DMS53 (cell line): ENCODE results near the gene MGMT.

Experiments used
- DNase-seq: peaks from one replicate; lab custom pipeline; 2025; lab: John Stamatoyannopoulos, UW

Gene MGMT

GRCh38 chr10:129689671-129690071, 222.6 kb downstream of the MGMT start:
- no peak for DNase-seq

GRCh38 chr10:129690248-129691070, 223.4 kb downstream of the MGMT start:
- no peak for DNase-seq

GRCh38 chr10:129692695-129693094, 225.7 kb downstream of the MGMT start:
- DNase-seq: no peak

- no peak for DNase-seq
Observed at GRCh38 chr10:129693382-129693781, 226.3 kb downstream of the MGMT start.

GRCh38 chr10:129694184-129694583, 227.1 kb downstream of the MGMT start:
- DNase-seq: no peak

GRCh38 chr10:129694691-129695243, 227.7 kb downstream of the MGMT start:
- DNase-seq: no peak

- DNase-seq: no peak
Observed at GRCh38 chr10:129695671-129696070, 228.6 kb downstream of the MGMT start.

GRCh38 chr10:129696636-129697035, 229.6 kb downstream of the MGMT start:
- DNase-seq: no peak

- no peak for DNase-seq
Observed at GRCh38 chr10:129697463-129698247, 230.6 kb downstream of the MGMT start.

- no peak for DNase-seq
Observed at GRCh38 chr10:129699722-129700340, 232.8 kb downstream of the MGMT start.

- no peak for DNase-seq
Observed at GRCh38 chr10:129702605-129703004, 235.6 kb downstream of the MGMT start.

GRCh38 chr10:129703287-129704137, 236.5 kb downstream of the MGMT start:
- DNase-seq: no peak

- no peak for DNase-seq
Observed at GRCh38 chr10:129704225-129704624, 237.2 kb downstream of the MGMT start.

GRCh38 chr10:129704786-129705525, 237.9 kb downstream of the MGMT start:
- DNase-seq: no peak

- no peak for DNase-seq
Observed at GRCh38 chr10:129705676-129706075, 238.6 kb downstream of the MGMT start.

- no peak for DNase-seq
Observed at GRCh38 chr10:129706081-129706480, 239.0 kb downstream of the MGMT start.

- no peak for DNase-seq
Observed at GRCh38 chr10:129706523-129706922, 239.5 kb downstream of the MGMT start.

GRCh38 chr10:129707406-129708388, 240.7 kb downstream of the MGMT start:
- no peak for DNase-seq

- DNase-seq: no peak
Observed at GRCh38 chr10:129709101-129709500, 242.1 kb downstream of the MGMT start.
